Measurements from ENCODE around the gene ISL2. TPM values are rescaled to one million over a fixed set of nuclear protein-coding genes. Genes with fewer than 3 reads are reported as not detected.

ISL2 gene
- polyA plus RNA-seq, 3 donors from 2014 or later = not detected

- Mint-ChIP-seq H3K9me3 (peaks cover 0 to 4% (median 0%) of the 10 kb centered on the region in 6 donors), H3K4me3 (no peak overlapping the region), H3K27me3 (ENCODE audit: low read depth in 3 of 3) (peaks cover 9 to 27% (median 18%) of the 10 kb centered on the region in 3 donors), H3K27ac (no peak overlapping the region), H3K36me3 (peaks cover 21 to 39% (median 32%) of the 10 kb centered on the region in 3 donors), H3K4me1 (peaks cover 14 to 20% of the 10 kb centered on the region in 2 donors)
- no peak for DNase-seq
Observed at GRCh38 chr15:76349301-76350070, 12.9 kb downstream of the ISL2 start.

- Mint-ChIP-seq H3K27me3 (ENCODE audit: low read depth in 3 of 3) (peaks cover 2 to 4% (median 3%) of the 10 kb centered on the region in 3 donors), H3K36me3 (peaks cover 22 to 46% (median 36%) of the 10 kb centered on the region in 3 donors), H3K9me3 (no peaks in the 10 kb centered on the region), H3K4me1 (no peaks in the 10 kb centered on the region), H3K4me3 (no peak overlapping the region), H3K27ac (no peak overlapping the region)
- DNase-seq = no peak
Observed at GRCh38 chr15:76353023-76353577, 16.5 kb downstream of the ISL2 start.

- no peak for DNase-seq
- Mint-ChIP-seq H3K27ac (no peak overlapping the region), H3K27me3 (ENCODE audit: low read depth in 3 of 3) (peaks cover 0 to 2% (median 1%) of the 10 kb centered on the region in 3 donors), H3K9me3 (no peaks in the 10 kb centered on the region), H3K4me1 (no peaks in the 10 kb centered on the region), H3K36me3 (peaks cover 19 to 50% (median 35%) of the 10 kb centered on the region in 3 donors), H3K4me3 (no peak overlapping the region)
Observed at GRCh38 chr15:76353903-76354302, 17.3 kb downstream of the ISL2 start.

- Mint-ChIP-seq H3K27me3 (ENCODE audit: low read depth in 3 of 3) (peaks cover 0 to 2% (median 0%) of the 10 kb centered on the region in 3 donors), H3K36me3 (peaks cover 12 to 47% (median 31%) of the 10 kb centered on the region in 3 donors), H3K9me3 (no peaks in the 10 kb centered on the region), H3K27ac (no peak overlapping the region), H3K4me3 (no peak overlapping the region), H3K4me1 (no peaks in the 10 kb centered on the region)
- no peak for DNase-seq
Observed at GRCh38 chr15:76354823-76355440, 18.4 kb downstream of the ISL2 start.

- Mint-ChIP-seq H3K27ac (no peak overlapping the region), H3K9me3 (no peaks in the 10 kb centered on the region), H3K27me3 (ENCODE audit: low read depth in 3 of 3) (no peaks in the 10 kb centered on the region), H3K4me1 (no peaks in the 10 kb centered on the region), H3K4me3 (no peak overlapping the region), H3K36me3 (peaks cover 12 to 30% (median 20%) of the 10 kb centered on the region in 3 donors)
- DNase-seq = no peak
Observed at GRCh38 chr15:76358453-76358852, 21.9 kb downstream of the ISL2 start.

- Mint-ChIP-seq H3K4me3 (no peak overlapping the region), H3K36me3 (peaks cover 6 to 35% (median 14%) of the 10 kb centered on the region in 3 donors), H3K27ac (no peak overlapping the region), H3K9me3 (no peaks in the 10 kb centered on the region), H3K27me3 (ENCODE audit: low read depth in 3 of 3) (no peaks in the 10 kb centered on the region), H3K4me1 (no peaks in the 10 kb centered on the region)
- DNase-seq = no peak
Observed at GRCh38 chr15:76359152-76359551, 22.6 kb downstream of the ISL2 start.

- DNase-seq = no peak
- Mint-ChIP-seq H3K27me3 (ENCODE audit: low read depth in 3 of 3) (no peaks in the 10 kb centered on the region), H3K4me1 (no peaks in the 10 kb centered on the region), H3K4me3 (no peak overlapping the region), H3K9me3 (no peaks in the 10 kb centered on the region), H3K27ac (no peak overlapping the region), H3K36me3 (peaks cover 6 to 33% (median 15%) of the 10 kb centered on the region in 3 donors)
Observed at GRCh38 chr15:76360416-76360815, 23.8 kb downstream of the ISL2 start.

- H3K27ac Mint-ChIP-seq = no peak overlapping the region
- DNase-seq = no peak
- H3K4me1 Mint-ChIP-seq = no peaks in the 10 kb centered on the region
- H3K4me3 Mint-ChIP-seq = no peak overlapping the region
- H3K36me3 Mint-ChIP-seq = peaks cover 0 to 23% (median 14%) of the 10 kb centered on the region in 3 donors
- peaks cover 0 to 1% (median 0%) of the 10 kb centered on the region in 3 donors for H3K27me3 Mint-ChIP-seq (ENCODE audit: low read depth in 3 of 3)
- no peaks in the 10 kb centered on the region for H3K9me3 Mint-ChIP-seq
Observed at GRCh38 chr15:76363251-76363650, 26.7 kb downstream of the ISL2 start.

- no peak for DNase-seq
- H3K36me3 Mint-ChIP-seq = peaks cover 0 to 16% (median 9%) of the 10 kb centered on the region in 3 donors
- no peaks in the 10 kb centered on the region for H3K9me3 Mint-ChIP-seq
- no peak overlapping the region for H3K4me3 Mint-ChIP-seq
- H3K27ac Mint-ChIP-seq = no peak overlapping the region
- peaks cover 0 to 1% (median 0%) of the 10 kb centered on the region in 3 donors for H3K27me3 Mint-ChIP-seq (ENCODE audit: low read depth in 3 of 3)
- H3K4me1 Mint-ChIP-seq = no peaks in the 10 kb centered on the region
Observed at GRCh38 chr15:76366714-76367113, 30.1 kb downstream of the ISL2 start.

- Mint-ChIP-seq H3K36me3 (peaks cover 6 to 20% (median 11%) of the 10 kb centered on the region in 3 donors), H3K27ac (no peak overlapping the region), H3K4me3 (no peak overlapping the region), H3K4me1 (no peaks in the 10 kb centered on the region), H3K27me3 (ENCODE audit: low read depth in 3 of 3) (peaks cover 0 to 1% (median 0%) of the 10 kb centered on the region in 3 donors), H3K9me3 (no peaks in the 10 kb centered on the region)
- no peak for DNase-seq
Observed at GRCh38 chr15:76368122-76368621, 31.6 kb downstream of the ISL2 start.

GRCh38 chr15:76376029-76376428 lies 39.5 kb downstream of the ISL2 start:
- no peak overlapping the region for H3K4me3 Mint-ChIP-seq
- H3K9me3 Mint-ChIP-seq = no peaks in the 10 kb centered on the region
- peaks cover 0 to 2% (median 0%) of the 10 kb centered on the region in 3 donors for H3K27me3 Mint-ChIP-seq (ENCODE audit: low read depth in 3 of 3)
- peaks cover 8 to 31% (median 25%) of the 10 kb centered on the region in 3 donors for H3K36me3 Mint-ChIP-seq
- no peaks in the 10 kb centered on the region for H3K4me1 Mint-ChIP-seq
- no peak overlapping the region for H3K27ac Mint-ChIP-seq
- DNase-seq = no peak

- peaks cover 8 to 31% (median 30%) of the 10 kb centered on the region in 3 donors for H3K36me3 Mint-ChIP-seq
- H3K9me3 Mint-ChIP-seq = no peaks in the 10 kb centered on the region
- no peak overlapping the region for H3K4me3 Mint-ChIP-seq
- H3K27me3 Mint-ChIP-seq (ENCODE audit: low read depth in 3 of 3) = peaks cover 0 to 2% (median 0%) of the 10 kb centered on the region in 3 donors
- no peak for DNase-seq
- H3K27ac Mint-ChIP-seq = no peak overlapping the region
- H3K4me1 Mint-ChIP-seq = no peaks in the 10 kb centered on the region
Observed at GRCh38 chr15:76376816-76377215, 40.2 kb downstream of the ISL2 start.

- Mint-ChIP-seq H3K27ac (no peak overlapping the region), H3K9me3 (no peaks in the 10 kb centered on the region), H3K4me1 (no peaks in the 10 kb centered on the region), H3K36me3 (peaks cover 4 to 27% (median 26%) of the 10 kb centered on the region in 3 donors), H3K4me3 (no peak overlapping the region), H3K27me3 (ENCODE audit: low read depth in 3 of 3) (peaks cover 0 to 2% (median 0%) of the 10 kb centered on the region in 3 donors)
- no peak for DNase-seq
Observed at GRCh38 chr15:76377217-76377616, 40.6 kb downstream of the ISL2 start.

GRCh38 chr15:76377751-76378150 lies 41.2 kb downstream of the ISL2 start:
- H3K9me3 Mint-ChIP-seq = no peaks in the 10 kb centered on the region
- peaks cover 0 to 2% (median 0%) of the 10 kb centered on the region in 3 donors for H3K27me3 Mint-ChIP-seq (ENCODE audit: low read depth in 3 of 3)
- DNase-seq = no peak
- H3K4me3 Mint-ChIP-seq = no peak overlapping the region
- H3K27ac Mint-ChIP-seq = no peak overlapping the region
- peaks cover 3 to 25% (median 24%) of the 10 kb centered on the region in 3 donors for H3K36me3 Mint-ChIP-seq
- no peaks in the 10 kb centered on the region for H3K4me1 Mint-ChIP-seq
